ENCODE results near the gene PRRT1.

GRCh38 chr6:32190054-32190851 lies 38.5 kb upstream of the PRRT1 start, which contains the start of gene PBX2:
- TF ChIP-seq POLR2A (IDR thresholded peaks at IDR 0.05; ENCODE audit: low read length): peak; percentile 26; the same call in 1 of the 2 replicates
- no peak for TF ChIP-seq MAX (IDR thresholded peaks at IDR 0.05)
- no peak for TF ChIP-seq EP300 (IDR thresholded peaks at IDR 0.05)
- no peak for TF ChIP-seq ESRRA (IDR thresholded peaks at IDR 0.05; ENCODE audit: borderline replicate concordance, low read length)
- TF ChIP-seq CTCF (IDR thresholded peaks at IDR 0.05): no peak
- no peak for TF ChIP-seq RNF2 (IDR thresholded peaks at IDR 0.05; ENCODE audit: borderline replicate concordance, low read depth)
- no peak for TF ChIP-seq CEBPB (IDR thresholded peaks at IDR 0.05)
- no peak for TF ChIP-seq RAD21 (conservative IDR thresholded peaks at IDR 0.05 in 1 of 2, IDR thresholded peaks at IDR 0.05 in 1 of 2)
